Measurements from ENCODE around the gene MTCH1.

MTCH1 gene

DNA sequence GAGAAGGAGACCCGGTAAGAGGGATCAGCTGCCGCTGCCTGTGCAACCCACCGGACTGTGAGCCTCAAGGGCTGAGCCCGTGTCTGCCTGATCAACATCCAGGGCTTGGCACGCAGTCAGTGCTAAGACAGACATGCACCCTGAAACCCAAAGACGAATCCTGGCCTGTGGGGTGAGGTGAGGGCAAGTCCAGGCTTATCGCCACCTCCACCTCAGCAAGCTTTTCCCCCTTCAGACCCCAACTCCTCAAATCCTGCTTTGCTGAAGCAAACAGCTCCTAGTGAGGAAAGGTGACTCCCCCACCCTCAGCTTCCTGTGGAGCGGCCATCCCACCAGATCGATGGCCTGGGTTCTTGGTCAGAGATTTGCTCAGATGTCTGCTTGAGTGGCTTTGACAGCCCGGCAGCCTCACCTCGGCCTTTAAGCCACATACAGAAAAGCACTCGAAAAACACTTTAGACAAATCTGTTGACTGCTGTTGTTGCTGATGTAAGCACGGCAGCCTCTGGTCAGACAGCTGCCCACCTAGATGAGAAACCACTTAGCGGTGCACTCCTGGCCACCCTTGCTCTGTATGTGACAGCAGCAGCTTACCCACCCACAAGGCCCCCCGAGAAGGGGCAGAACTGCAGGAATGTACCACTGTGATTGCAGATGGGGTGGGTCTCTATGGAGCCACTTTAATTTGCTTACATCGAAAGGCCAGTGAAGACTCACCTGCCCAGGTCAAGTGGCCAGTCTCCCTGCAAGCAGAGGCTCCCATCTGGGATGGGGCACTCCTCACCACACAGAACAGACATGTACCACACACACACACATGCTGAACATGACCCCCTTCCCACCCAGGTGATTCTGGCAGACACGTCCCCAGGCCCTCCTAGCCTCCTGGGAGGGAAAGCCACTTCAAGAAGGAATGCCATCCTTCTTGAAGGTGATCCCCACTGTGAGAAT, 14.8 kb downstream of the MTCH1 start:
- no peak for DNase-seq (ENCODE audit: low read depth)

DNA sequence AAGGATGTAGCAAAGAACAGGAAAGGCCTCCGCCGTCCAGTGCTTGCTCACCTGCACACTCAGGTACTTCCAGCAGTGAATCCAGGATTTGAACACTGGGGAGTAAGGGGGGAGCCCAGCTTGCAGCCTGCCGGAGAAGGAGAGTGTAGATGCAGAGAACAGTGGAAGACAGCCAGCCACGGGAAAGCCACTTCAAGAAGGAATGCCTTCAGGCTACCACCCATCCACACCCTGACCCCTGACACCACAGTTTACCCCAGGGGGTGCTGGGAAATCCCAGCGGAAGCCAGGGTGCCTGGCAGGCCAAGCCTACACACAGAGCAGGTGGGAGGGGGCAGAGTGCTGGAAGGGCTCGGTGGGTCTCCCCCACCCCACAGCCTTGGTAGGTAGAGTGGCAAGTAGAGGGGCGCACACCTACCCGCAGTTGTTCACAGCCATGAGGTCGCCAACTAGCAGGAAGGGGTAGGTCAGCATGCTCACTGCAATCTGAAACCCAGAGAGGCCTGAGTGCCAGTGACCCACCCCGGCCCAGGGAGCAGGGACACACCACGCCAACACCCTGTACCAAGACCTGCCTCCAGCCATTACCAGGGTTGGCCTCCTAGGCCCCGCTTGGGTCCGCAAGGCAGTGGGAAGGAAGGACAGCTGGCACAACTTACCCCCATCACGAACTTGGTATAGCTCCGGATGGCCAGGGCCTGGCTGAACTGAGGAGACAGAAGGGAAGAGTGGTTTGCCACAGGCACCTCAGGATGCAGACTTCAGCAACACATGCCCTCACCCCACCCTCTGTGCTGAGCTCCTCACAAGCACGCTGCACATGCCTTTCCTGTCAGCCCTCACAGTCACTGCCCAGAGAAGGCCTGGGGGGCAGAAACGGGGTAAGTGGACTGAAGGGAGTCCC, 15.8 kb downstream of the MTCH1 start:
- no peak for DNase-seq (ENCODE audit: low read depth)

DNA sequence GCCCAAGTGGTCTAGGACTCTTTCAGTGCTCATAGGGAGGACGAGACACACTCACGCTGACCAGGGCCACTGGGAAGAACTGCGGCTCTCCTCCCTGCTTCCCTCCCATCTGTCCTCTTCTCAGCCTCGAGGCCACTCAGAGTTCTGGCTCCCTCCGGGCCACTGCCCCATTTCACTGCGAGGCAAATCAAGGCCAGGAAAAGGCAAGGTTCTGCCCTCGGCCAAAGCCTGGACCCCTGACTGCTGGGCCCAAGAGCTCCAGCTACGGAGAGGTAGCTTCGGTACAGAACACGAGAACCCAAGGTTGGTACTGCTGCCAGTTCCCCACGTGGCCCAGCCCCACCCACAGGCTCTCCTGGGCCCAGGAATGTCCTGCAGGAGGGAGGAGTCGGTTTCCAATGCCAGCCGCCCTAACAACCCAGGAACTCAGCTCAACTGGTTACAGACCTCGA, 16.7 kb downstream of the MTCH1 start:
- no peak for DNase-seq (ENCODE audit: low read depth)

DNA sequence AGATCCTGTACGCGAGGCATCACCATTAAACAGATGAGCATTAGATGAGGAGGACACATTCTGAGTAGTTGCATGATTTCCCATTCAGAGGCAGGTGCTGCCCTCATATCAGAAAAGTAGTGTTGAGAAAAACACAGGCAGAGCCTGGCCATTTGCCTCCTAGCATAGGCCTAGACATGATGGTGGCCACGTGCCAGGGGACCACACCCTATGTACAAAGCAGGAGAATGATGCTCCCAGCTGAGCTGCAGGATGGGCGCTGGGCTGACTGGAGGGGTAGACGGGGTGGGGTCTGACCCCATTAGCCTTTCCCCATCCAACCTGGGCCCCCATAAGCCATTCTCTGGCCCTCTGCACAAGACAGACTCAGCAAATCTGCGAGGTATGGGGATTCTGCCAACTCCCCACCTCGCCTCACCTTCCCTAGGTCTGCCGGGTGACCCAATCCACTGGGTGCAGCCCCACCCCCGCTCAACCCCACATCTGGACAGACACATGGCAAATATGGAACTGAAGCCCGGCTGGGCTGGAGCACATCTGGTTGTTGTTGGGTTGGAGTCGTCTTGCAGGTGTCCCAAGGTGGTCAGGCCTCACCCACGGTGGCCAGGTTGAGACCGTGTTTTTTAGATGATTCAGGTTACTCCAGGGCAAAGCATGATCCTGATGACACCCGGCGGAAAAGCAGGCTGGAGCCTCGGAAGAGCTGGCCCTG, 17.6 kb downstream of the MTCH1 start:
- no peak for DNase-seq (ENCODE audit: low read depth)

DNA sequence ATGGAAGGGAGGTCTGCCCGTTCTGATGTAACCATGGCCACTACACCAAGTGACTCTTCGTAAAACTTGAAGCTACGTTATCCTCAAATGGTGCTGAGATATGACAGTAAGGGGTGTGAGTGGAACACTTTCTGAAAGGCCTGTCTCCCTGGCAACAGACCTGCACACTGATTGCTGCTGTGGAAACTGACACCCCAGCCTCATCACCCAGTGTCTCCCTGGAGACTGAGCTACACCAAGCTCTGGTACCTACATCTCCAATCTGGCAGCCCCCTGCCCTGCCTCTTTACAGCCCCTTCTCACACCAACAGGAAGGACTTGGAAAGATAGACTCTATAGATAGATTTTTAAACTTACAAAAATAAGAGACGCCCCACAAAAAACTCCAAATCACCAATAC, 18.2 kb downstream of the MTCH1 start:
- no peak for DNase-seq (ENCODE audit: low read depth)

DNA sequence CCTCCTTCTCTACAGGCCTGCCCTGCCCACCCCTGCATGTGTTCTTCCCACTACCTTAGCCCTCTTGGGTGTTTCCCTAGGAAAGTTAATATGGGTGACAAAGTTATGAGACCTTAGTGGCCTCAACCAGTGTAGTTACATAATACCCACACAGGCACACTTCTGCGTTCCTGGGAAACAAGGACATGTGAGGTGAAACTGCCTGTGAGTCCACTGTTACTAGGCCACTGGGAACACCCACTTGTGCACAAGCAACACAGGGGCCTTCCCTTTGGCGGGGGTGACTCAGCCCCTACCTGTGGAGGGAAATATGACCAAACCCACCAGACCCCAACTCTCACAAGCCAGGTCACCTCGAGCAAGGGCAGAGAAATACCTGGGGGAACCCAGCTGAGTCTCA, 18.7 kb downstream of the MTCH1 start:
- no peak for DNase-seq (ENCODE audit: low read depth)

DNA sequence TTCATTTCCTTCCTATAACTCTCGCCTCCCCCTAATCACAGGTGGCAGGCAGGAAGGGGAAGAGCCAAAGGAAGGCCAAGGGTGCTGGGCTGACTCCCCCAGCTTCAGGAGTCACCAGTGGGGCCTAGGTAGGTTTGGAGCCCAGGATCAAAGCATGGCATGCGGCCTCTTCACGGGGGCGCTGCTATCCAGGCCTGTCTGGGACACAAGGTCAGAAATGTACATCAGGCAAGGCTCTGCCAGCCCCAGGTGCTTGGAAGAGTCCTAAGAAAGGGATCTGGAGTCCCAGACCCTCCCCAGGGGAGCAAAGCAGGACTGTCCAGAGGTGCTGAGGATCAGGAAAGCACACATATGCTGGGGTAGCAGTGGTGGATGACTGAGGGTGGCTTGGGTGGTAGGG, 21.1 kb downstream of the MTCH1 start:
- no peak for DNase-seq (ENCODE audit: low read depth)

DNA sequence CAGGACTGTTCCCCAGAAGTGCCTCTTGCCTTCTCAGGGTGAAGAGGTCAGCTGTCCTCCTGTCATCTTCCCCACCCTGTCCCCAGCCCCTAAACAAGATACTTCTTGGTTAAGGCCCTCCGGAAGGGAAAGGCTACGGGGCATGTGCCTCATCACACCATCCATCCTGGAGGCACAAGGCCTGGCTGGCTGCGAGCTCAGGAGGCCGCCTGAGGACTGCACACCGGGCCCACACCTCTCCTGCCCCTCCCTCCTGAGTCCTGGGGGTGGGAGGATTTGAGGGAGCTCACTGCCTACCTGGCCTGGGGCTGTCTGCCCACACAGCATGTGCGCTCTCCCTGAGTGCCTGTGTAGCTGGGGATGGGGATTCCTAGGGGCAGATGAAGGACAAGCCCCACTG, 21.6 kb downstream of the MTCH1 start:
- no peak for DNase-seq (ENCODE audit: low read depth)

DNA sequence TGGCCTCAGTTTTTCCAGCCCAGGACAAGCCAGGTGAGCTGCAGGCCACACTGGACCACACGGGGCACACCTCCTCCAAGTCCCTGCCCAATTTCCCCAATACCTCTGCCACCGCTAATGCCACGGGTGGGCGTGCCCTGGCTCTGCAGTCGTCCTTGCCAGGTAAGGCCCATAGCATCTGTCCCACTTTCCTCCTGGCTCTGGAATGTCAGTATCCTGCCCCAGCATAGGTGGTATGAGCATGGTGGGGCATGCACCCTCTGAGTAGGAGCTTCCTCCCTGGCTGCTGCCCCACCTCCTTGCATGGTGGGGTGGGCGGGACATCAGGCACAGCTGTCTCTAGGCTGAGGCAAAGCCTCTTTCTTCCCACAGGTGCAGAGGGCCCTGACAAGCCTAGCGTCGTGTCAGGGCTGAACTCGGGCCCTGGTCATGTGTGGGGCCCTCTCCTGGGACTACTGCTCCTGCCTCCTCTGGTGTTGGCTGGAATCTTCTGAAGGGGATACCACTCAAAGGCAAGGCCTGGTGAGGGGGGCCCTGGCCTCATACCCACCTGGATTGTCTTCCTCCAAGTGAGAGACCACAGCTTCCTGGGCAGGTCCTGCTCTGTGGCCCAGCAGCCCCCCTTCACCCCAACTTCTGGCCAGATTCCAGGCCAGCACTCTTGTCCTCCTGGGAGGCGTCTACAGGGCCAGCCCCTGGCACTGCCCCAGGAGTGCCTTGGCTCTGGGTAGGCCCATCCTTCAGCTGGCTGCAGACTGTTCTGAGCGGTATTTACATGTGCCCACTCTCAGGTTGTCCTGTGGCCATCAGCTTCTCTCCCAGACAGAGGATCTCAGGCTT, 22.3 kb downstream of the MTCH1 start:
- no peak for DNase-seq (ENCODE audit: low read depth)

DNA sequence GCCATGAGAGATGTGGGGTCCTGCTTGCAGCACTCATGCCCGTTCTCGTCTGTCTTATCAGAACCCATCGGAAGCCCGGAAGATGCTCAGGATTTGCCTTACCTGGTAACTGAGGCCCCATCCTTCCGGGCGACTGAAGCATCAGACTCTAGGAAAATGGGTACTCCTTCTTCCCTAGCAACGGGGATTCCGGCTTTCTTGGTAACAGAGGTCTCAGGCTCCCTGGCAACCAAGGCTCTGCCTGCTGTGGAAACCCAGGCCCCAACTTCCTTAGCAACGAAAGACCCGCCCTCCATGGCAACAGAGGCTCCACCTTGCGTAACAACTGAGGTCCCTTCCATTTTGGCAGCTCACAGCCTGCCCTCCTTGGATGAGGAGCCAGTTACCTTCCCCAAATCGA, 23.1 kb downstream of the MTCH1 start:
- DNase-seq (ENCODE audit: low read depth) = no peak

DNA sequence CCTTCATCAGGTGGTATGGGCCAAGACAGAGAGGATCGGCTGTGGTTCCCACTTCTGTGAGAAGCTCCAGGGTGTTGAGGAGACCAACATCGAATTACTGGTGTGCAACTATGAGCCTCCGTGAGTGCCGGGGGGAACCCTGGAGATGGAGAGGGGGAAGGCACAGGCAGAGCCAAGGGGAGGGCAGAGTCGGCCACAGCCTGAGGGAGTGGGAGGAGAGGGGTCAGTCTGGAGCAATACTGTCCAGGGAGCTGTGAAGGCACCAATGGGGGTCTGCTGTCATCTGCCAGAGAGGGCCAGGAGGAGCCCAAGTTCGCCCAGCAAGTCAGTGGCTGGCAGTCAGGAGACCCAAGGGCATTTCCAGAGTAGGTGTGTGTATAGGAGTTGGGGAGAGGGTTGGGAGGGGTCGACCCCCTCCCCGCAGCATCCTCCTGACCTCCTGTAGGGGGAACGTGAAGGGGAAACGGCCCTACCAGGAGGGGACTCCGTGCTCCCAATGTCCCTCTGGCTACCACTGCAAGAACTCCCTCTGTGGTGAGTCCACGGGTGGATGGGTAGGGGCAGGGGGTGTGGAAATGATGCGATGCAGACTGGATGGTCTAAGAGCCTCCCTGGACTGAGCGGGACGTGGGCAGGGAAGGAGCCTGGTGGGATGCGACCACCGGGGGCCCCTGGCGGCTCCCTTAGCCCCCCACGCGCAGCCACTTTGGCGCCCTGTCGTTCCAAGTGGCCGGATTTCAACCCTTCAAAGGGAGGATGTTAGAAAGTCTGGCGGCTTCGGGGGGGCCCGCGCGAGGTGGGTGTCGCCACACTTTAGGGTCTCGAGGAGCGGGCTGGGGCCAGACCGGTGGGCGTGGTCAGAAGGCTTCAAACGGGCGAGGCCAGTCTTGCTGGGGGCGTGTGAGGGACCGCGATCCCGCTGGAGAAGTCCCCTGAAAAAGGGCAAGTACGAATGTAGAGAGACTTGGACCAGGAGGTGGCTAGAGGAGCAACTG, 24.3 kb downstream of the MTCH1 start:
- DNase-seq (ENCODE audit: low read depth) = no peak

DNA sequence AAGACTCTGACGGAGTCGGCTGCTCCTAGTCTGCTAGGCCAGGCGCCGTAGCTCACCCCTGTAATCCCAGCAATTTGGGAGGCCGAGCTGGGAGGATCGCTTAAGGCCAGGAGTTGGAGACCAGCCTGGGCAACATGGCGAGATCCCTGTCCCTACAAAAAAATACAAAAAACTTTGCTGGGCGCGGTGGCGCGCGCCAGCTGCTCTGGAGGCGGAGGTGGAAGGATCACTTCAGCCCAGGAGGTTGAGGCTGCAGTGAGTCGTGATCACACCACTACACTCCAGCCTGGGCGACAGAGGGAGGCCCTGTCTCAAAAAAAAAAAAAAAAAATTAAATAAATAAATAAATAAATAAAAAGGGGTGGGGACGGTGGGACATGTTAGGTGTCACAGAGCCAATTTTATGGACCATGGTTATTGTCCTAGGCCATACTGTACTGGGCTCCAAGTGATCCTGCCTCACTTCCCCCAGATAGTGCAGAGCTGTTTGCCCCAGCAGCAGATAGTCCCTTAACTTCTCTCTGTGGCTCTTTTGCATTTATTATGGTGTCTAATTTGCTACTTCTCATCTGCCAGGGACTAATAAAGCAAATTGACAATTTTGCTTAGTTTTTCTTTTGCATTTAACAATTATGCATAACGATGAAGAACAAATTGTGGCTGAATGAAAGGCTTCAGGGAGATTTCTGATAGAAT, 26.3 kb downstream of the MTCH1 start:
- DNase-seq (ENCODE audit: low read depth) = no peak

DNA sequence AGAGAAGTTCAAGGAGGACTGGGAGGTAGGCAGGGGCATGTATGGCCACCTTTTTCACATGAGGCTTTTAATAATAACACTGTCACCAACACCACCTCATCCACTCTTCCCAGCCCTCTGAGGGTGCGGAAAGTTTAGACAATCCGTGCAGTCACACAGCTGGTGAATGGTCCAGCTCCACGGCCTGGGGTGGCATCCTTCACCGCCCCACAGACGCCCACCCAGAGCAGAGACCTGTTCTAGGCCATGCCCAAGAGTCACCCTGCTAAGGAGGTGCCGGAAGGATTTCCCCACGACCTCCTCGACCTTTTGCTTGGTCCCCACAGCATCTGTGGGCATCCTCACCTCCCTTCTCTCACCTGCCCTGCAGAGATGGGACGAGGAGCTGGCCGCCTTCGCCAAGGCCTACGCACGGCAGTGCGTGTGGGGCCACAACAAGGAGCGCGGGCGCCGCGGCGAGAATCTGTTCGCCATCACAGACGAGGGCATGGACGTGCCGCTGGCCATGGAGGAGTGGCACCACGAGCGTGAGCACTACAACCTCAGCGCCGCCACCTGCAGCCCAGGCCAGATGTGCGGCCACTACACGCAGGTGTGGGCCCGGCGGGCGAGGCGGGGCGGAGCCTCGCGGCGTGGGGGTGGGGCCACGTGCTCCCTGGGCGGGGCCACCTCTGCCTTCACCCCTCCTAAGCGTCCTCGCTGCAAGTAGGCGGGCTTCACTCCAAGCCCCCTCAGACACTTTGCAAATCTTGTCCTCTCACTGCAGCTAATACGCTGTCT, 27.0 kb downstream of the MTCH1 start:
- no peak for DNase-seq (ENCODE audit: low read depth)

DNA sequence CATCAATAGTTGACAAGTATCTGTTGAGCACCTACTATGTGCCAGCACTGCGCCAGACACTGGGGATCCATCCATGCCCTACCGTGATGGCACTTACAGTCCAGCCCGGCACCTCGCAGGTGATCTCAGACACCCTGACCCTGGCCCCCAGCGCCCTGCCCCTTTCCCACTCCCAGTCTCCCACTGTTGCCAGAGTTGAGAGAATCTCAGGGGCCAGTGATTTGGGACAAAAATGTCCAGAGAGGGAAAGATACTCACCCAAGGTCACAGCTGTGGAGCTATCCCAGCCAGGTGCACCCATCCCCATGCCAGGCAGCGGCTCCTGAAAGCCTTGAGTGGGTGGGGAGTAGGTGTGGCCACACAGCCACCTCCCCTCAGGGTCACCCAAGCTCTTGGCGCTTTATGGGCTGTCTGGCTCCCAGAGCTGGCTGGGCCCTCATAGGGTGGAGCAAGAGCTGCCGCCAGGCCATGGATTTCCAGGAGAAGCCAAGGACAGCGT, 28.2 kb downstream of the MTCH1 start:
- no peak for DNase-seq (ENCODE audit: low read depth)

DNA sequence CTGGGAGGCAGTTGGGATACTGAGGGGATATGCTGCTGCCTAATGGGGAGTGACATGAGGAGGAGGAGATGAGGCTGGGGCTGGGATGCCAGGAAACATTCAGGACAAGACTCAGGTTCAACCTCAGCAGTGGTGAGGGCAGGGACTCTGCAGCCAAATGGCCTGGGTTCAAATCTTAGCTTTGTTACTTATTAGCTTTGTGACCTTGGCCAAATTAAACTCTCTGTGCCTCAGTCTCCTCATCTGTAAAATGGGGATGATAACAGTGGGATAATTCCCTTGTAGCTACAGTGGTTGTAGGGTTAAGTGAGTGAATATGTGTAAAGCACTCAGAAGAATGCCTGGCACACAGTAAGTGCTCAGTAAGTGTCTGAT, 29.6 kb downstream of the MTCH1 start:
- no peak for DNase-seq (ENCODE audit: low read depth)

DNA sequence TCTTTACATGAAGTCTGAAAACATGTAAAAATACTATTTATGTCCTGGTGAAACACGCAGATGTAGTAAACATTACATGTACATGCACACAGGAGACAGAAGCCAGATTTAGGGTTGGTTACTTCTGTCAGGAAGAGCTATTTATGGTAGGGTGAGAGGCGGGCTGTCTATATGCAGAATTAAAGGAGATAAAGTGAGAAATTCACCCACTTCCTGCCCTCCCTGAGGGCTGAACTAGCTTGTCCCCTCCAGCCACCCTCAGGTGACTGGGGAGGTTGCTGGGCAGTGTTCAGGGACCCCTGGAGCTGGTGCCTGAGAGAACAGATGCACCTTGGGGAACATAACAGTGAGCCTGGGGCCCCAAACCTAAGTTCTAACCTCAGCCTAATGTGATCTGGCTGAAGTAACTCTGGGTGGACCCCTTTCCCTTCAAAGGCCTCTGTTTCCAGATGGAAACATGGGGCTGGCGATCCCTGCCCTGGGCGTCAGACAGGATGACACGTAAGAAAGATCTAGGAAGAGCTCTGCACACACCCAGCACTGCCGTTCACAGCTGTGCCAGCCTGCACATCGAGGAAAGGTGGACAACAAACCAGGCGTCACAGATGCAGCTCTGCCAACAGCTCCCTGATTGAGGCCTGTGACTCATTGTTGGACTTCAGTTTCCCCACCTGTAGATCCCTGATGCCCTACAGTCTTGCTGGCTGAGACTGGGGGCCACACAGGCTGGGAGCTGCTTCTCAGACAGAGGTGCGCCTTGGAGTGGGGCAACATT, 30.1 kb downstream of the MTCH1 start:
- no peak for DNase-seq (ENCODE audit: low read depth)

DNA sequence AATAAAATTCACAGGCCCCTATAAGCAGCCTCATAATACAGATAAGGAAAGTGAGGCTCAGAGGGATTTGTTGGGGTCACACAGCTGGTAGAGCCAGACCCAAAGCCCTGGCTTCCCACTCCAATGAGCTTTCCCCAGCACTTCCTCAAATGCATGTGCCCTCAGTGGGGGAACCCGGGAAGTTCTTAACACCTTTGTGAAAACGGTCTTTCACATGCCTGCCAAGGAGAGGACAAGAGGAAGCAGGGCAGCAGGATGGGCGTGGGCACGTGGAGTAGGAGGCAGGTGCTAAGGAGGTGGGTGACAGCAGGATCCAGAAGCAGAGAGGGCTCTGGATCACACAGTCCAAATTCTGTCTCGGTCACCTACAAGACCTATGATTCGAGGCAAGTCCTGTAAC, 30.9 kb downstream of the MTCH1 start:
- DNase-seq (ENCODE audit: low read depth) = no peak

Measured in stromal cell of bone marrow (primary cell).